ENCODE measurements around the gene USP47. TPM values are rescaled to one million over a fixed set of nuclear protein-coding genes. Genes with fewer than 3 reads are reported as not detected.
A peak's percentile ranks its signal among the peaks of the same experiment; 100 is the strongest.

Gene USP47
- total RNA-seq, 3 donors from 2014 or later: 82.9 to 118 (median 100.0) TPM

DNA sequence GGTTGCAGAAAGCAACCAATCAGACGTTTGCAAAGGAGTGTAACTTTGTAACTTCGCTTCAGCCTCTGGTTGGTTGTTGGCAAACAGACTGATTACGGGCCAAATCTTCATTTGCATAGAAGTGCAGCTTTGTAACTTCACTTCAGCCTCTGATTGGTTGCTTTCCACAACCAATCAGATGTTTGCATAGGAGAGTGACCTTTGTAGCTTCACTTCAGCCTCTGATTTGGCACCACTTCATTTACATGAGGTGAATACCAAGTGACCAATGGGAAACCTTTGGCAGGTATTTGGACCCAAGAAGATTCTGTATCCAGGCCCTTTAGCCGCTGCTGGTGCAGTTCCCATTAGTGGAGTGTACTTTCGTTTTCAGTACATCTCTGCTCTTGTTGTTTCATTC is 16.0 kb downstream of the USP47 start:
- no peak for DNase-seq (ENCODE audit: low spot score in 2 of 2)
- no peaks in the 10 kb centered on the region for H3K9me3 ChIP-seq
- H3K4me3 ChIP-seq: peak overlapping the region in 1 of 3 donors; percentile 6
- H3K36me3 ChIP-seq: no peaks in the 10 kb centered on the region
- intact Hi-C loops (cut with DNase I; ENCODE audit: low total_unique reads): no loop called here
- no peaks in the 10 kb centered on the region for H3K27me3 ChIP-seq
- H3K27ac ChIP-seq: no peak overlapping the region
- H3K4me1 ChIP-seq: peaks cover 0 to 6% of the 10 kb centered on the region in 2 donors
- TF ChIP-seq, protein P1, sequence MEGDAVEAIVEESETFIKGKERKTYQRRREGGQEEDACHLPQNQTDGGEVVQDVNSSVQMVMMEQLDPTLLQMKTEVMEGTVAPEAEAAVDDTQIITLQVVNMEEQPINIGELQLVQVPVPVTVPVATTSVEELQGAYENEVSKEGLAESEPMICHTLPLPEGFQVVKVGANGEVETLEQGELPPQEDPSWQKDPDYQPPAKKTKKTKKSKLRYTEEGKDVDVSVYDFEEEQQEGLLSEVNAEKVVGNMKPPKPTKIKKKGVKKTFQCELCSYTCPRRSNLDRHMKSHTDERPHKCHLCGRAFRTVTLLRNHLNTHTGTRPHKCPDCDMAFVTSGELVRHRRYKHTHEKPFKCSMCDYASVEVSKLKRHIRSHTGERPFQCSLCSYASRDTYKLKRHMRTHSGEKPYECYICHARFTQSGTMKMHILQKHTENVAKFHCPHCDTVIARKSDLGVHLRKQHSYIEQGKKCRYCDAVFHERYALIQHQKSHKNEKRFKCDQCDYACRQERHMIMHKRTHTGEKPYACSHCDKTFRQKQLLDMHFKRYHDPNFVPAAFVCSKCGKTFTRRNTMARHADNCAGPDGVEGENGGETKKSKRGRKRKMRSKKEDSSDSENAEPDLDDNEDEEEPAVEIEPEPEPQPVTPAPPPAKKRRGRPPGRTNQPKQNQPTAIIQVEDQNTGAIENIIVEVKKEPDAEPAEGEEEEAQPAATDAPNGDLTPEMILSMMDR (IDR thresholded peaks at IDR 0.05): no peak
- TF ChIP-seq POLR2A (IDR thresholded peaks at IDR 0.05) (no peak), POLR2AphosphoS5 (IDR thresholded peaks at IDR 0.05) (no peak)

DNA sequence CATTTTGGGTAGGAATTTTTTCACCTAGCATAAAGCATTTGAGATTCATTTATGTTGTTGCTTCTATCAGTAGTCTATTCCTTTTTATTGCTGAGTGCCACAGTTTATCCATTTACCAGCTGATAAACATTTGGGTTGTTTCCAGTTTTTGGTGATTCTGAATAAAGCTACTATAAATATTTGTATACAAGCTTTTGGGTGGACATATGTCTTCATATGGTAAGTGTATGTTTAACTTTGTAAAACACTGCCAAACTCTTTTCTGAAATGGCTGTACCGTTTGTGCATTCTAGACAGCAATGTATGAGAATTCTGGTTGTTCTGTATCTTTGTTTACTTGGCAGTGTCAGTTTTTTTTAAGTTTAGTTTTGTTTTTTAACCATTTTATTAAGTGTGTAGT is 16.9 kb downstream of the USP47 start:
- Histone ChIP-seq H3K36me3 (no peaks in the 10 kb centered on the region), H3K4me3 (no peak overlapping the region), H3K27me3 (no peaks in the 10 kb centered on the region), H3K9me3 (no peaks in the 10 kb centered on the region), H3K4me1 (peaks cover 0 to 6% of the 10 kb centered on the region in 2 donors), H3K27ac (no peak overlapping the region)
- no peak for DNase-seq (ENCODE audit: low spot score in 2 of 2)
- TF ChIP-seq, protein P1 (IDR thresholded peaks at IDR 0.05): no peak
- TF ChIP-seq POLR2AphosphoS5 (IDR thresholded peaks at IDR 0.05): no peak
- TF ChIP-seq POLR2A (IDR thresholded peaks at IDR 0.05): no peak
- intact Hi-C loops (cut with DNase I; ENCODE audit: low total_unique reads): no loop called here

DNA sequence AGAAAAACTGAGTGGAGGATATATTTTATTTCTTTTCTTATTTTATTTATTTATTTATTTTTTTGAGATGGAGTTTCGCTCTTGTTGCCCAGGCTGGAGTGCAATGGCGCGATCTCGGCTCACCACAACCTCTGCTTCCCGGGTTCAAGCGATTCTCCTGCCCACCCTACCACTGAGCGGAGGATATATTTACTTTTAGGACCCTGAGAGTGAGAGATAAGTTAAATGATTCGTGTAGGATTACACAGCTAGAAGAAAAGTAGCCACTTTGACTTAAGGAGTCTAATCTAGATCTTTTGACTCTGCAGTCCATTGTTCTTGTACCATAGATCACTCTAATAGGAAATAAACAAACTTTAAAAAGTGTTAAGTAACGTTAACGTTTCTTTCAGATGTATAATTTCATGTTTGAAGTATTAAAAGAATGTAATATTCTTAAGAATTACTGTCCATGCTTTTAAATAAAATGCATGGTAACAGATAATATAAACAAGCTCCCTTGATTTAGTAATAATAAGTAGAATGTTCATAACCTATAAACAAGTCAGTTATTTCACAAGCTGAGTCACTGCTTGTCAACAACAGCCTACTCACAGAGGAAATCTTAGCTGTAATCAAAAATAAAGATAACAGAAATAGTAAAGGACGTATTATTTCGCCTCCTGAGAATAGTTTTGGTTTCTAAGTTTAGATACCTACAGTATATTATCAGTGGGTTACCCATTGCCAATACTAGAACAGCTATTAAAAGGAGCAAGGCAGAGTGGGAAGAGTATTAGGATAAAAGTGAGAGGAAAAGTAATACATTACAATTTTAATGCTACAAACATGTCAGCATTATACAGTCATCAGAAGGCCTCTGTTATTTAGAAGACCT is 18.6 kb downstream of the USP47 start:
- no peak overlapping the region for H3K4me3 ChIP-seq
- no peak overlapping the region for H3K27ac ChIP-seq
- intact Hi-C loops (cut with DNase I; ENCODE audit: low total_unique reads): no loop called here
- no peaks in the 10 kb centered on the region for H3K9me3 ChIP-seq
- H3K36me3 ChIP-seq: no peaks in the 10 kb centered on the region
- DNase-seq (ENCODE audit: low spot score in 2 of 2): no peak
- H3K4me1 ChIP-seq: peaks cover 0 to 6% of the 10 kb centered on the region in 2 donors
- H3K27me3 ChIP-seq: no peaks in the 10 kb centered on the region
- TF ChIP-seq, protein P1 (IDR thresholded peaks at IDR 0.05): no peak
- TF ChIP-seq POLR2AphosphoS5 (IDR thresholded peaks at IDR 0.05) (no peak), POLR2A (IDR thresholded peaks at IDR 0.05) (no peak)

DNA sequence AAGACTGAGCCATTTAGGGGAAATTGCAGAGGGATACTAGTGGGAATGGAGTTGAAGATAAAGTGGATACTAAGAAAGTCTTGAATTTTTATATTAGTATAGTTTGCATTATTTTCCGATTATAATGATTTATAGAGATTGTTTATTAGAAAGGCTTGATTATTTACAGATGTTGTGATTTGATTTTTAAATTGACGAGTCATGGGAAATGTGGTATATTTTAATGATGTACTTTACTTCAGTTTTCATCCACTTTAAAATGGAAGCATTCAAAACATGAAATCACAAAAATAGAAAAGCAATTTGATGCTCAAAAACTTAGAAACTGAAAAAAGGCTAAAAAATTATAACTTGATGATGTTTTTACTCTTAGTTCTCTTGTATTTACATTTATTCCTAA is 21.2 kb downstream of the USP47 start:
- Histone ChIP-seq H3K9me3 (peaks cover 5 to 9% of the 10 kb centered on the region in 2 donors), H3K36me3 (no peaks in the 10 kb centered on the region), H3K27me3 (no peaks in the 10 kb centered on the region), H3K4me3 (no peak overlapping the region), H3K27ac (no peak overlapping the region), H3K4me1 (no peaks in the 10 kb centered on the region)
- DNase-seq (ENCODE audit: low spot score in 2 of 2): no peak
- intact Hi-C loops (cut with DNase I; ENCODE audit: low total_unique reads): no loop called here
- TF ChIP-seq, protein P1 (IDR thresholded peaks at IDR 0.05): no peak
- no peak for TF ChIP-seq POLR2A (IDR thresholded peaks at IDR 0.05)
- TF ChIP-seq POLR2AphosphoS5 (IDR thresholded peaks at IDR 0.05): no peak

DNA sequence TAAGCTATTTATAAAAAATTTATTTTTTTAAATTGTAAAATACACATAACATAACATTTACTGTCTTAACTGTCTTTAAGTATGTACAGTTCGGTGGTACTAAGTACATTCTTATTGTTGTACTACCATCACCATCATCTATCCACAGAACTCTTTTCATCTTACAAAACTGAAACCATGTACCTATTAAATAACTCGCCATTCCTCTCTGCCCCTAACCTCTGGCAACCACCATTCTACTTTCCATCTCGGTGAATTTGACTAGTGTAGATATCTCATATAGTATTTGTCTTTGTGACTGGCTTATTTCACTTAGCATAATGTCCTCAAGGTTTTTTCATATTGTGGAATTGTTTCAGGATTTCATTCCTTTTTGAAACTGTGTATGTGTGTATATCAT is 22.6 kb downstream of the USP47 start:
- H3K27ac ChIP-seq: no peak overlapping the region
- H3K4me1 ChIP-seq: no peaks in the 10 kb centered on the region
- no peaks in the 10 kb centered on the region for H3K27me3 ChIP-seq
- no peak for DNase-seq (ENCODE audit: low spot score in 2 of 2)
- H3K4me3 ChIP-seq: no peak overlapping the region
- H3K9me3 ChIP-seq: peaks cover 5 to 9% of the 10 kb centered on the region in 2 donors
- intact Hi-C loops (cut with DNase I; ENCODE audit: low total_unique reads): no loop called here
- TF ChIP-seq, protein P1 (IDR thresholded peaks at IDR 0.05): no peak
- no peak for TF ChIP-seq POLR2A (IDR thresholded peaks at IDR 0.05)
- TF ChIP-seq POLR2AphosphoS5 (IDR thresholded peaks at IDR 0.05): no peak
- no peaks in the 10 kb centered on the region for H3K36me3 ChIP-seq
